ENCODE measurements around the gene SLC38A9.

Gene SLC38A9

GRCh38 chr5:55649963-55650362 is 62.2 kb downstream of the SLC38A9 start:
- no peaks in the 10 kb centered on the region for H3K36me3 ChIP-seq (ENCODE audit: control insufficient read depth, insufficient read depth, low read length)
- H3K27ac ChIP-seq: no peak overlapping the region
- no peak overlapping the region for H3K9ac ChIP-seq
- no peaks in the 10 kb centered on the region for H3K4me1 ChIP-seq
- no peak overlapping the region for H3K4me2 ChIP-seq (ENCODE audit: low read length)
- no peaks in the 10 kb centered on the region for H3K9me3 ChIP-seq (ENCODE audit: control insufficient read depth, low read length)
- no peak for TF ChIP-seq CTCF (IDR thresholded peaks at IDR 0.05)
- no peaks in the 10 kb centered on the region for H3K79me2 ChIP-seq
- no peaks in the 10 kb centered on the region for H3K27me3 ChIP-seq (ENCODE audit: control insufficient read depth, insufficient read depth, low read length)
- H2AFZ ChIP-seq: no peak overlapping the region
- no peak overlapping the region for H3K4me3 ChIP-seq (ENCODE audit: low read depth, low read length)

GRCh38 chr5:55645304-55645703 is 66.8 kb downstream of the SLC38A9 start:
- H2AFZ ChIP-seq: no peak overlapping the region
- H3K9me3 ChIP-seq (ENCODE audit: control insufficient read depth, low read length): no peaks in the 10 kb centered on the region
- H3K4me1 ChIP-seq: no peaks in the 10 kb centered on the region
- H3K36me3 ChIP-seq (ENCODE audit: control insufficient read depth, insufficient read depth, low read length): no peaks in the 10 kb centered on the region
- H3K79me2 ChIP-seq: no peaks in the 10 kb centered on the region
- peak overlapping the region; percentile 22 for H3K27ac ChIP-seq
- TF ChIP-seq CTCF (IDR thresholded peaks at IDR 0.05): no peak
- no peaks in the 10 kb centered on the region for H3K27me3 ChIP-seq (ENCODE audit: control insufficient read depth, insufficient read depth, low read length)
- no peak overlapping the region for H3K4me2 ChIP-seq (ENCODE audit: low read length)
- H3K4me3 ChIP-seq (ENCODE audit: low read depth, low read length): no peak overlapping the region
- H3K9ac ChIP-seq: no peak overlapping the region

- Histone ChIP-seq H3K36me3 (ENCODE audit: control insufficient read depth, insufficient read depth, low read length) (no peaks in the 10 kb centered on the region), H3K4me3 (ENCODE audit: low read depth, low read length) (no peak overlapping the region), H3K79me2 (no peaks in the 10 kb centered on the region), H3K9me3 (ENCODE audit: control insufficient read depth, low read length) (no peaks in the 10 kb centered on the region), H3K4me2 (ENCODE audit: low read length) (no peak overlapping the region), H2AFZ (no peak overlapping the region), H3K4me1 (peaks cover 9% of the 10 kb centered on the region), H3K27ac (no peak overlapping the region), H3K27me3 (ENCODE audit: control insufficient read depth, insufficient read depth, low read length) (no peaks in the 10 kb centered on the region), H3K9ac (no peak overlapping the region)
- TF ChIP-seq CTCF (IDR thresholded peaks at IDR 0.05): no peak
Measured at GRCh38 chr5:55638455-55638854, 73.7 kb downstream of the SLC38A9 start.

- Histone ChIP-seq H3K9me3 (ENCODE audit: control insufficient read depth, low read length) (no peaks in the 10 kb centered on the region), H3K9ac (no peak overlapping the region), H3K4me3 (ENCODE audit: low read depth, low read length) (no peak overlapping the region), H3K36me3 (ENCODE audit: control insufficient read depth, insufficient read depth, low read length) (no peaks in the 10 kb centered on the region), H3K4me2 (ENCODE audit: low read length) (no peak overlapping the region), H3K27ac (no peak overlapping the region), H3K27me3 (ENCODE audit: control insufficient read depth, insufficient read depth, low read length) (no peaks in the 10 kb centered on the region), H3K4me1 (peaks cover 9% of the 10 kb centered on the region), H2AFZ (no peak overlapping the region), H3K79me2 (no peaks in the 10 kb centered on the region)
- TF ChIP-seq CTCF (IDR thresholded peaks at IDR 0.05): no peak
Measured at GRCh38 chr5:55638051-55638450, 74.1 kb downstream of the SLC38A9 start.

GRCh38 chr5:55636683-55637082 is 75.4 kb downstream of the SLC38A9 start:
- no peaks in the 10 kb centered on the region for H3K79me2 ChIP-seq
- H3K9ac ChIP-seq: no peak overlapping the region
- H2AFZ ChIP-seq: no peak overlapping the region
- no peak overlapping the region for H3K4me2 ChIP-seq (ENCODE audit: low read length)
- H3K27me3 ChIP-seq (ENCODE audit: control insufficient read depth, insufficient read depth, low read length): no peaks in the 10 kb centered on the region
- H3K27ac ChIP-seq: no peak overlapping the region
- H3K4me3 ChIP-seq (ENCODE audit: low read depth, low read length): no peak overlapping the region
- TF ChIP-seq CTCF (IDR thresholded peaks at IDR 0.05): no peak
- H3K9me3 ChIP-seq (ENCODE audit: control insufficient read depth, low read length): no peaks in the 10 kb centered on the region
- H3K36me3 ChIP-seq (ENCODE audit: control insufficient read depth, insufficient read depth, low read length): no peaks in the 10 kb centered on the region
- peaks cover 9% of the 10 kb centered on the region for H3K4me1 ChIP-seq

All from parathyroid adenoma (tissue), 2 donors.